ENCODE data around the gene S100A8.

- TF ChIP-seq CTCF (IDR thresholded peaks at IDR 0.05) (no peak), POLR2A (IDR thresholded peaks at IDR 0.05) (no peak), POLR2AphosphoS5 (IDR thresholded peaks at IDR 0.05) (no peak)
Observed at GRCh38 chr1:153397924-153398651, 7.2 kb upstream of the S100A8 start.
